HEK293 (cell line): ENCODE data around the gene ASIC4.

Source experiments
- CTCF ChIA-PET: fragments of 350-600 bp; formaldehyde crosslinking; extraction: SDS; loops from one replicate; lab custom pipeline; 2021; ENCODE audit warnings: antibody characterized with exemption; lab: Yijun Ruan, JAX
- POLR2A ChIA-PET: fragments of 300-600 bp; formaldehyde crosslinking; extraction: SDS; loops from one replicate; lab custom pipeline; 2020; ENCODE audit warnings: antibody characterized with exemption, inconsistent platforms; lab: Yijun Ruan, JAX
- H3K27ac ChIP-seq: fragments of 200-500 bp; sonication (Bioruptor generic); 2 replicates; pipeline ENCODE4 v1.5.1; 2014; ENCODE audit warnings: low read depth, low read length, control low read depth, inconsistent platforms; ENCODE audit errors: extremely low read depth
- H3K36me3 ChIP-seq, 2 experiments: fragments of 200-500 bp in 1 of 2; sonication (Bioruptor generic) in 1 of 2; 1 replicate in 1 of 2; 2 replicates in 1 of 2; pipeline ENCODE4 v1.5.1; 2014 to 2017; ENCODE audit warnings: inconsistent platforms in 2 of 2, low read length in 2 of 2; ENCODE audit not compliant: control insufficient read depth in 2 of 2, insufficient read depth in 1 of 2
- H3K4me1 ChIP-seq: fragments of 200-500 bp; sonication (Bioruptor generic); 2 replicates; pipeline ENCODE4 v1.5.1; 2014; ENCODE audit warnings: mild to moderate bottlenecking, low read length, inconsistent platforms; ENCODE audit not compliant: control insufficient read depth, insufficient read depth
- H3K4me3 ChIP-seq: 2 replicates; pipeline ENCODE4 v1.5.1; 2011; ENCODE audit warnings: low read depth, mild to moderate bottlenecking, control low read depth, low read length, moderate library complexity
- H3K9me3 ChIP-seq: fragments of 200-500 bp; sonication (Bioruptor generic); 2 replicates; pipeline ENCODE4 v1.5.1; 2014; ENCODE audit warnings: low read depth, low read length, inconsistent platforms; ENCODE audit not compliant: control insufficient read depth, insufficient read depth
- GLI2 ChIP-seq: fragments of 450-650 bp; formaldehyde crosslinking; IDR thresholded peaks from 2 replicates; pipeline ENCODE4; 2017; ENCODE audit warnings: missing biosample characterization, missing genetic modification characterization, low read depth, borderline replicate concordance
- GLIS2 ChIP-seq: fragments of 450-650 bp; formaldehyde crosslinking; IDR thresholded peaks from 2 replicates; pipeline ENCODE4 v1.5.1; 2016; ENCODE audit warnings: missing biosample characterization, missing genetic modification characterization
- SCRT1 ChIP-seq: fragments of 450-650 bp; formaldehyde crosslinking; IDR thresholded peaks from 2 replicates; pipeline ENCODE4 v1.5.1; 2016; ENCODE audit warnings: missing biosample characterization, missing genetic modification characterization, borderline replicate concordance
- YY2 ChIP-seq: fragments of 450-650 bp; formaldehyde crosslinking; IDR thresholded peaks from 2 replicates; pipeline ENCODE4 v1.5.1; 2016; ENCODE audit warnings: missing biosample characterization, missing genetic modification characterization
- ZBTB8A ChIP-seq: fragments of 450-650 bp; formaldehyde crosslinking; IDR thresholded peaks from 2 replicates; pipeline ENCODE4 v1.5.1; 2016; ENCODE audit warnings: missing biosample characterization, missing genetic modification characterization
- ZEB2 ChIP-seq: fragments of 450-650 bp; formaldehyde crosslinking; IDR thresholded peaks from 2 replicates; pipeline ENCODE4 v1.5.1; 2016; ENCODE audit warnings: missing biosample characterization, missing genetic modification characterization
- ZFP41 ChIP-seq: fragments of 450-650 bp; formaldehyde crosslinking; IDR thresholded peaks from 2 replicates; pipeline ENCODE4 v1.5.1; 2016; ENCODE audit warnings: missing biosample characterization, missing genetic modification characterization, borderline replicate concordance
- ZNF157 ChIP-seq: fragments of 450-650 bp; formaldehyde crosslinking; IDR thresholded peaks from 2 replicates; pipeline ENCODE4 v1.5.1; 2016; ENCODE audit warnings: missing biosample characterization, missing genetic modification characterization
- ZNF707 ChIP-seq: fragments of 450-650 bp; formaldehyde crosslinking; IDR thresholded peaks from 2 replicates; pipeline ENCODE4 v1.5.1; 2016; ENCODE audit warnings: missing biosample characterization, missing genetic modification characterization
- TF ChIP-seq, protein P1 (sequence below): fragments of 450-650 bp; formaldehyde crosslinking; conservative IDR thresholded peaks from 2 replicates; pipeline ENCODE4 v1.5.1; 2016; ENCODE audit warnings: low read depth, missing biosample characterization, missing genetic modification characterization
- TF ChIP-seq, protein P2 (sequence below): fragments of 450-650 bp; formaldehyde crosslinking; IDR thresholded peaks from 2 replicates; pipeline ENCODE4 v1.5.1; 2016; ENCODE audit warnings: missing biosample characterization, missing genetic modification characterization
- TF ChIP-seq, protein P3 (sequence below): fragments of 450-650 bp; formaldehyde crosslinking; IDR thresholded peaks from 2 replicates; pipeline ENCODE4 v1.5.1; 2016; ENCODE audit warnings: missing biosample characterization, missing genetic modification characterization
- TF ChIP-seq, protein P4 (sequence below): fragments of 450-650 bp; formaldehyde crosslinking; IDR thresholded peaks from 2 replicates; pipeline ENCODE4 v1.5.1; 2016; ENCODE audit warnings: missing biosample characterization, missing genetic modification characterization
- TF ChIP-seq, protein P5 (sequence below): fragments of 450-650 bp; IDR thresholded peaks from 2 replicates; pipeline ENCODE4 v1.5.1; 2018; ENCODE audit warnings: missing biosample characterization, mild to moderate bottlenecking, missing genetic modification characterization

ASIC4 gene

DNA sequence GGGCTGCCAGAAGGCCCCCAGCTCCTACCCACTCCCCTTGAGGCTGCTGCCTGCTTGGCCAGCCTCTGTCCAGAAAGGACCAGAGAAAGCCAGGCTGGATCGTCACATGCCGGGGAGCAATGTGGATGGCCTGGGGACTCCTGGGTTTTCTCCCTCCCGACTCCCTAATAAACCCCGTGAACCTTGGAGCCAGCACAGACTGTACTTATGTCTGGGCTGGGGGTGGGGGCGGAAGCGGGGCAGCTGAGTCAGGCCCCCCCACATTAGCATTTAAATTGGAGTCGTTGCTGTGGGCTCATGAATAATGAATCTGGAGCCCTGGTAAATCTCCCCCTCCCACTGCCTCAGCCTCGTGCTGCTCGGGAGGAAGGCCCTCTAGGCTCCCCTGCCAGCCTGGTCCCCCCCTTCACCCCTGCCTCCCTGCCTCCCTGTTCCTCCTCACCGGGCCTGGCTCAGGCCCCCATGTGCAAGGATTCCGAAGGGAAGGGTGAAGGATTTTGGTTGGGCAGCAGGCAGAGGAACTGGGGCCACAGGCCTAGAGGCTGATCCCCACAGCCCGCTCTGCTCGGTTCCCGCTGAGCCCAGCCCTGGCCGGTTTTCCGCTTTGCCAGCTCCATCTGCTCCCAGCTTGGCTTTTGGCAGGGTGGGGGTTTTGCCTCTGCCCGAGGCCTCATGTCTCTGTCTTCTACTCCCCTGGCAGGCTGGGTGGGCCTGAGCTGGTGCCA lies 7.3 kb upstream of the ASIC4 start:
- no peaks in the 10 kb centered on the region for H3K9me3 ChIP-seq
- TF ChIP-seq ZBTB8A (tag by site-specific recombination) (no peak), ZEB2 (tag by site-specific recombination) (no peak), ZNF157 (tag by site-specific recombination) (no peak)
- TF ChIP-seq, protein P1, sequence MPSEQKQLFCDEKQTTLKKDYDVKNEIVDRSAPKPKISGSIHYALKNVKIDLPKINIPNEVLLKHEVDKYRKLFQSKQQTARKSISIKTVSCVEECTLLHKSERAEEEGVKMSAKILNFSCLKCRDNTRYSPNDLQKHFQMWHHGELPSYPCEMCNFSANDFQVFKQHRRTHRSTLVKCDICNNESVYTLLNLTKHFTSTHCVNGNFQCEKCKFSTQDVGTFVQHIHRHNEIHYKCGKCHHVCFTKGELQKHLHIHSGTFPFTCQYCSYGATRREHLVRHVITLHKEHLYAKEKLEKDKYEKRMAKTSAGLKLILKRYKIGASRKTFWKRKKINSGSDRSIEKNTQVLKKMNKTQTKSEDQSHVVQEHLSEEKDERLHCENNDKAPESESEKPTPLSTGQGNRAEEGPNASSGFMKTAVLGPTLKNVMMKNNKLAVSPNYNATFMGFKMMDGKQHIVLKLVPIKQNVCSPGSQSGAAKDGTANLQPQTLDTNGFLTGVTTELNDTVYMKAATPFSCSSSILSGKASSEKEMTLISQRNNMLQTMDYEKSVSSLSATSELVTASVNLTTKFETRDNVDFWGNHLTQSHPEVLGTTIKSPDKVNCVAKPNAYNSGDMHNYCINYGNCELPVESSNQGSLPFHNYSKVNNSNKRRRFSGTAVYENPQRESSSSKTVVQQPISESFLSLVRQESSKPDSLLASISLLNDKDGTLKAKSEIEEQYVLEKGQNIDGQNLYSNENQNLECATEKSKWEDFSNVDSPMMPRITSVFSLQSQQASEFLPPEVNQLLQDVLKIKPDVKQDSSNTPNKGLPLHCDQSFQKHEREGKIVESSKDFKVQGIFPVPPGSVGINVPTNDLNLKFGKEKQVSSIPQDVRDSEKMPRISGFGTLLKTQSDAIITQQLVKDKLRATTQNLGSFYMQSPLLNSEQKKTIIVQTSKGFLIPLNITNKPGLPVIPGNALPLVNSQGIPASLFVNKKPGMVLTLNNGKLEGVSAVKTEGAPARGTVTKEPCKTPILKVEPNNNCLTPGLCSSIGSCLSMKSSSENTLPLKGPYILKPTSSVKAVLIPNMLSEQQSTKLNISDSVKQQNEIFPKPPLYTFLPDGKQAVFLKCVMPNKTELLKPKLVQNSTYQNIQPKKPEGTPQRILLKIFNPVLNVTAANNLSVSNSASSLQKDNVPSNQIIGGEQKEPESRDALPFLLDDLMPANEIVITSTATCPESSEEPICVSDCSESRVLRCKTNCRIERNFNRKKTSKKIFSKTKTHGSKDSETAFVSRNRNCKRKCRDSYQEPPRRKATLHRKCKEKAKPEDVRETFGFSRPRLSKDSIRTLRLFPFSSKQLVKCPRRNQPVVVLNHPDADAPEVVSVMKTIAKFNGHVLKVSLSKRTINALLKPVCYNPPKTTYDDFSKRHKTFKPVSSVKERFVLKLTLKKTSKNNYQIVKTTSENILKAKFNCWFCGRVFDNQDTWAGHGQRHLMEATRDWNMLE: no peak
- CTCF ChIA-PET: interaction anchor here (0.7 to 9.5 kb wide), 4 partner anchors 9 to 103 kb away, joined by 5 to 150 read pairs (median 72); partner anchors contain the start of gene GMPPA
- POLR2A ChIA-PET: interaction anchor here (1.5 kb wide), 1 partner anchor 9 kb away, joined by 12 read pairs; the partner anchor contains the start of gene GMPPA
- no peak overlapping the region for H3K4me3 ChIP-seq
- H3K4me1 ChIP-seq: peaks cover 2% of the 10 kb centered on the region
- H3K27ac ChIP-seq: no peak overlapping the region
- peaks cover 0 to 49% of the 10 kb centered on the region in 2 experiments; a peak in 2 of 3 replicates for H3K36me3 ChIP-seq

DNA sequence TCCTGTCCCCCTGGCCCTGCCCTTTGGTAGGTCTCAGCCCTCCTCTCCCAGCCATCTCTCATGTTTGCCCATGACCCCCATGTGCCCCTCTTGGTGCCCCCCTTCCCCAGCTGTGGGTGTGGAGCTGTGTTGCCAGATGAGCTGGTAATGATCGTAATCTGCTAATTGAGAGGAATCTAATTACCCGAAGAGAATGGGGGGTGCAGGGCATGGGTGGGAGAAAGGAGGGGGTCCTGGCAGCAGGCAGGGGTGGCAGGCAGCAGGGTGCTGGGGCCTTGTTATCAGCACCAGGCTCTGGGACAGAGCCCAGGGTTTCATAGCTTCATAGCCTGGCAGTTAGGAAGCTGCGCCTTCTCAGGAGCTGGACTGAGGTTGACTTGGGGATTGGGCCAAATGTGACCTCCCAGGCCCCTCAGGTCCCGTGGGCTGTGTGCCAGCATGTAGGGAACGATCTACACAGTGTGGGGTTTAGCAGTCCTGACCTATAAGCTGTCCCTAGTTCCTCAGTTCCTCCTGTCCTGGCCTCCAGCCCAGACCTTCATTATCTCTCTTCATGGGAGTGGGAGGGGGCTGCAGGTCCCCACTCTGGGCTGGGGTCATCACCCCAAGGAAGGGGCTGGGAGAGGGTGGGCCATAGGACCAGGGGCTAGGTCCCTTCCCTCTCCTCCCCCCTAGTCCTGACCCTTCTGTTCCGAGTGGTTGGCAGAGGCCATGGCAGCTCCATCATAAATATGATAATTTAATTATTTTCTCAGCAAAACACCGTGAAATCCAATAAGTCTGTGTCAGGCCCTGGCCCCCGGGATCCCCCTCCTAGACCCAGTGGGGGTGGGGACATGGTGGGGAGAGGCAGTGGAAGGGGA lies 6.5 kb upstream of the ASIC4 start:
- Histone ChIP-seq H3K36me3 (peaks cover 0 to 45% of the 10 kb centered on the region in 2 experiments; a peak in 2 of 3 replicates), H3K27ac (no peak overlapping the region), H3K4me1 (peaks cover 2% of the 10 kb centered on the region), H3K9me3 (no peaks in the 10 kb centered on the region), H3K4me3 (no peak overlapping the region)
- ChIA-PET CTCF (interaction anchor here (0.5 to 9.5 kb wide), 4 partner anchors 10 to 105 kb away, joined by 3 to 150 read pairs (median 70); partner anchors contain the start of gene GMPPA), POLR2A (interaction anchor here (1.5 kb wide), 1 partner anchor 9 kb away, joined by 12 read pairs; the partner anchor contains the start of gene GMPPA)
- TF ChIP-seq, protein P2, sequence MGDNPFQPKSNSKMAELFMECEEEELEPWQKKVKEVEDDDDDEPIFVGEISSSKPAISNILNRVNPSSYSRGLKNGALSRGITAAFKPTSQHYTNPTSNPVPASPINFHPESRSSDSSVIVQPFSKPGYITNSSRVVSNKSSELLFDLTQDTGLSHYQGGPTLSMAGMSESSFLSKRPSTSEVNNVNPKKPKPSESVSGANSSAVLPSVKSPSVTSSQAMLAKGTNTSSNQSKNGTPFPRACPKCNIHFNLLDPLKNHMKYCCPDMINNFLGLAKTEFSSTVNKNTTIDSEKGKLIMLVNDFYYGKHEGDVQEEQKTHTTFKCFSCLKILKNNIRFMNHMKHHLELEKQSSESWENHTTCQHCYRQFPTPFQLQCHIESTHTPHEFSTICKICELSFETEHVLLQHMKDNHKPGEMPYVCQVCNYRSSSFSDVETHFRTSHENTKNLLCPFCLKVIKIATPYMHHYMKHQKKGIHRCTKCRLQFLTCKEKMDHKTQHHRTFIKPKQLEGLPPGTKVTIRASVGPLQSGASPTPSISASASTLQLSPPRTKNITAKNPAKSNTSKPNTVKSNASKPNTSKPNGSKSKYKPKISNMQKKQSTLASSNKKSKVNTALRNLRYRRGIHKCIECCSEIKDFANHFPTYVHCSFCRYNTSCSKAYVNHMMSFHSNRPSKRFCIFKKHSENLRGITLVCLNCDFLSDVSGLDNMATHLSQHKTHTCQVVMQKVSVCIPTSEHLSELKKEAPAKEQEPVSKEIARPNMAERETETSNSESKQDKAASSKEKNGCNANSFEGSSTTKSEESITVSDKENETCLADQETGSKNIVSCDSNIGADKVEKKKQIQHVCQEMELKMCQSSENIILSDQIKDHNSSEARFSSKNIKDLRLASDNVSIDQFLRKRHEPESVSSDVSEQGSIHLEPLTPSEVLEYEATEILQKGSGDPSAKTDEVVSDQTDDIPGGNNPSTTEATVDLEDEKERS: no peak
- TF ChIP-seq, protein P3, sequence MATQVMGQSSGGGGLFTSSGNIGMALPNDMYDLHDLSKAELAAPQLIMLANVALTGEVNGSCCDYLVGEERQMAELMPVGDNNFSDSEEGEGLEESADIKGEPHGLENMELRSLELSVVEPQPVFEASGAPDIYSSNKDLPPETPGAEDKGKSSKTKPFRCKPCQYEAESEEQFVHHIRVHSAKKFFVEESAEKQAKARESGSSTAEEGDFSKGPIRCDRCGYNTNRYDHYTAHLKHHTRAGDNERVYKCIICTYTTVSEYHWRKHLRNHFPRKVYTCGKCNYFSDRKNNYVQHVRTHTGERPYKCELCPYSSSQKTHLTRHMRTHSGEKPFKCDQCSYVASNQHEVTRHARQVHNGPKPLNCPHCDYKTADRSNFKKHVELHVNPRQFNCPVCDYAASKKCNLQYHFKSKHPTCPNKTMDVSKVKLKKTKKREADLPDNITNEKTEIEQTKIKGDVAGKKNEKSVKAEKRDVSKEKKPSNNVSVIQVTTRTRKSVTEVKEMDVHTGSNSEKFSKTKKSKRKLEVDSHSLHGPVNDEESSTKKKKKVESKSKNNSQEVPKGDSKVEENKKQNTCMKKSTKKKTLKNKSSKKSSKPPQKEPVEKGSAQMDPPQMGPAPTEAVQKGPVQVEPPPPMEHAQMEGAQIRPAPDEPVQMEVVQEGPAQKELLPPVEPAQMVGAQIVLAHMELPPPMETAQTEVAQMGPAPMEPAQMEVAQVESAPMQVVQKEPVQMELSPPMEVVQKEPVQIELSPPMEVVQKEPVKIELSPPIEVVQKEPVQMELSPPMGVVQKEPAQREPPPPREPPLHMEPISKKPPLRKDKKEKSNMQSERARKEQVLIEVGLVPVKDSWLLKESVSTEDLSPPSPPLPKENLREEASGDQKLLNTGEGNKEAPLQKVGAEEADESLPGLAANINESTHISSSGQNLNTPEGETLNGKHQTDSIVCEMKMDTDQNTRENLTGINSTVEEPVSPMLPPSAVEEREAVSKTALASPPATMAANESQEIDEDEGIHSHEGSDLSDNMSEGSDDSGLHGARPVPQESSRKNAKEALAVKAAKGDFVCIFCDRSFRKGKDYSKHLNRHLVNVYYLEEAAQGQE: peak; percentile 82
- peak; percentile 38; the same call in 1 of the 2 replicates for TF ChIP-seq GLIS2 (tag by site-specific recombination)
- TF ChIP-seq ZNF707: no peak
- TF ChIP-seq, protein P4, sequence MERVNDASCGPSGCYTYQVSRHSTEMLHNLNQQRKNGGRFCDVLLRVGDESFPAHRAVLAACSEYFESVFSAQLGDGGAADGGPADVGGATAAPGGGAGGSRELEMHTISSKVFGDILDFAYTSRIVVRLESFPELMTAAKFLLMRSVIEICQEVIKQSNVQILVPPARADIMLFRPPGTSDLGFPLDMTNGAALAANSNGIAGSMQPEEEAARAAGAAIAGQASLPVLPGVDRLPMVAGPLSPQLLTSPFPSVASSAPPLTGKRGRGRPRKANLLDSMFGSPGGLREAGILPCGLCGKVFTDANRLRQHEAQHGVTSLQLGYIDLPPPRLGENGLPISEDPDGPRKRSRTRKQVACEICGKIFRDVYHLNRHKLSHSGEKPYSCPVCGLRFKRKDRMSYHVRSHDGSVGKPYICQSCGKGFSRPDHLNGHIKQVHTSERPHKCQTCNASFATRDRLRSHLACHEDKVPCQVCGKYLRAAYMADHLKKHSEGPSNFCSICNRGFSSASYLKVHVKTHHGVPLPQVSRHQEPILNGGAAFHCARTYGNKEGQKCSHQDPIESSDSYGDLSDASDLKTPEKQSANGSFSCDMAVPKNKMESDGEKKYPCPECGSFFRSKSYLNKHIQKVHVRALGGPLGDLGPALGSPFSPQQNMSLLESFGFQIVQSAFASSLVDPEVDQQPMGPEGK: no peak
- no peak for TF ChIP-seq SCRT1 (tag by site-specific recombination)
- TF ChIP-seq, protein P5, sequence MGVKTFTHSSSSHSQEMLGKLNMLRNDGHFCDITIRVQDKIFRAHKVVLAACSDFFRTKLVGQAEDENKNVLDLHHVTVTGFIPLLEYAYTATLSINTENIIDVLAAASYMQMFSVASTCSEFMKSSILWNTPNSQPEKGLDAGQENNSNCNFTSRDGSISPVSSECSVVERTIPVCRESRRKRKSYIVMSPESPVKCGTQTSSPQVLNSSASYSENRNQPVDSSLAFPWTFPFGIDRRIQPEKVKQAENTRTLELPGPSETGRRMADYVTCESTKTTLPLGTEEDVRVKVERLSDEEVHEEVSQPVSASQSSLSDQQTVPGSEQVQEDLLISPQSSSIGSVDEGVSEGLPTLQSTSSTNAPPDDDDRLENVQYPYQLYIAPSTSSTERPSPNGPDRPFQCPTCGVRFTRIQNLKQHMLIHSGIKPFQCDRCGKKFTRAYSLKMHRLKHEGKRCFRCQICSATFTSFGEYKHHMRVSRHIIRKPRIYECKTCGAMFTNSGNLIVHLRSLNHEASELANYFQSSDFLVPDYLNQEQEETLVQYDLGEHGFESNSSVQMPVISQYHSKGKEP (tag by site-specific recombination): no peak
- TF ChIP-seq ZFP41 (tag by site-specific recombination): no peak
- TF ChIP-seq YY2 (tag by site-specific recombination): no peak
- no peak for TF ChIP-seq GLI2
